Loucy (cell line): ENCODE measurements around the gene SUMO2.

Experiments used
- H2AFZ ChIP-seq: fragments of 200-600 bp; sonication (generic); 2 replicates; pipeline ENCODE4 v1.6.0; 2016; ENCODE audit warnings: antibody characterized with exemption, mild to moderate bottlenecking, low read length, moderate library complexity
- H3F3A ChIP-seq: fragments of 200-600 bp; 2 replicates; pipeline ENCODE4 v1.6.0; 2016; ENCODE audit warnings: antibody characterized with exemption, low read depth, mild to moderate bottlenecking
- H3K27me3 ChIP-seq: fragments of 200-600 bp; sonication (generic); 2 replicates; pipeline ENCODE4 v1.6.1; 2014; ENCODE audit warnings: low read length, mild to moderate bottlenecking; ENCODE audit not compliant: insufficient read depth, poor library complexity, severe bottlenecking
- H3K36me3 ChIP-seq: fragments of 200-600 bp; sonication (generic); 2 replicates; pipeline ENCODE4 v1.6.1; 2016; ENCODE audit warnings: low read length; ENCODE audit not compliant: insufficient read depth
- H3K4me1 ChIP-seq: fragments of 200-600 bp; sonication (generic); 2 replicates; pipeline ENCODE4 v1.5.1; 2014; ENCODE audit warnings: low read length, mild to moderate bottlenecking; ENCODE audit not compliant: insufficient read depth, poor library complexity, severe bottlenecking
- H3K4me2 ChIP-seq: fragments of 200-600 bp; sonication (generic); 2 replicates; pipeline ENCODE4 v1.6.0; 2014; ENCODE audit warnings: antibody characterized with exemption, low read length, low read depth, mild to moderate bottlenecking; ENCODE audit not compliant: poor library complexity, severe bottlenecking
- H3K4me3 ChIP-seq: fragments of 200-600 bp; sonication (generic); 2 replicates; pipeline ENCODE4 v1.5.1; 2014; ENCODE audit warnings: low read length, mild to moderate bottlenecking, mixed read lengths; ENCODE audit not compliant: poor library complexity, severe bottlenecking
- H3K79me2 ChIP-seq: fragments of 200-600 bp; sonication (generic); 2 replicates; pipeline ENCODE4 v1.6.1; 2014; ENCODE audit warnings: low read length; ENCODE audit not compliant: insufficient read depth
- H3K9ac ChIP-seq: fragments of 200-600 bp; sonication (generic); 2 replicates; pipeline ENCODE4 v1.6.0; 2014; ENCODE audit warnings: mild to moderate bottlenecking, low read depth, low read length, moderate library complexity; ENCODE audit not compliant: poor library complexity, severe bottlenecking
- H3K9me2 ChIP-seq: fragments of 200-600 bp; sonication (generic); replicated peaks from 2 replicates; pipeline ENCODE4 v1.6.1; 2016; ENCODE audit warnings: low read depth, low read length, mixed read lengths
- H3K9me3 ChIP-seq: fragments of 200-600 bp; sonication (generic); 2 replicates; pipeline ENCODE4 v1.6.1; 2014; ENCODE audit warnings: mild to moderate bottlenecking, antibody characterized with exemption, low read length, low read depth; ENCODE audit not compliant: insufficient read depth
- H4K20me1 ChIP-seq: fragments of 200-600 bp; sonication (generic); 2 replicates; pipeline ENCODE4 v1.6.0; 2014; ENCODE audit warnings: antibody characterized with exemption, low read length, mild to moderate bottlenecking; ENCODE audit not compliant: insufficient read depth, poor library complexity, severe bottlenecking
- EZH2phosphoT487 ChIP-seq: fragments of 200-600 bp; IDR thresholded peaks from 2 replicates; pipeline ENCODE4 v1.6.1; 2018; ENCODE audit warnings: antibody characterized with exemption, mild to moderate bottlenecking, moderate library complexity, borderline replicate concordance
- TF ChIP-seq, protein P1 (sequence below): fragments of 200-600 bp; sonication (generic); conservative IDR thresholded peaks from 2 replicates; pipeline ENCODE4 v1.5.1; 2014; ENCODE audit warnings: mild to moderate bottlenecking, antibody characterized with exemption, low read length

The SUMO2 gene

DNA sequence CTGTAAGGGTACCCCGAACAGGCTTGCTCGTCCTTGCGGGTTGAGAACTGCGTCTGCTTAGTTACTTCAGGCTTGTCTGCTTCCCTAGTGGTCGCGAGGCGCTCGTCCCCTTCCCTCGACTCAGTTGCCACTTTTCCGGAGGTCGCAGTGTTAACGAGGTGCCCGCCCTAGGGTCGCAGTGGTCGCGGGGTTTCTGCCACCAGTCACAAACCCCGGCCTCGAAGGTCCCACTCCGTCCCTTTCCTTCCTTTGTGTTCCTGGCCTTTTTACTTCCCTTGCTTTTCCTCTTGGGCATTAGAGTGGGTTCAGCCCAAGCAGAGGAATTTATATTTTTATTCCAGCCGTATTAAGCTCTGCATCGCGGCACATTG is 23.0 kb upstream of the SUMO2 start:
- Histone ChIP-seq H3K27me3 (no peaks in the 10 kb centered on the region), H2AFZ (peak overlapping the region; percentile 99), H3K9me3 (no peaks in the 10 kb centered on the region), H3K9ac (peak overlapping the region; percentile 96), H4K20me1 (peaks cover 15% of the 10 kb centered on the region), H3K9me2 (no peaks in the 10 kb centered on the region), H3K4me3 (peak overlapping the region; percentile 89), H3K4me1 (peaks cover 23% of the 10 kb centered on the region), H3K36me3 (peaks cover 11% of the 10 kb centered on the region; the same call in 1 of the 2 replicates), H3K4me2 (peak overlapping the region; percentile 93), H3K79me2 (peaks cover 61% of the 10 kb centered on the region), H3F3A (no peaks in the 10 kb centered on the region)
- TF ChIP-seq EZH2phosphoT487: no peak
- TF ChIP-seq, protein P1, sequence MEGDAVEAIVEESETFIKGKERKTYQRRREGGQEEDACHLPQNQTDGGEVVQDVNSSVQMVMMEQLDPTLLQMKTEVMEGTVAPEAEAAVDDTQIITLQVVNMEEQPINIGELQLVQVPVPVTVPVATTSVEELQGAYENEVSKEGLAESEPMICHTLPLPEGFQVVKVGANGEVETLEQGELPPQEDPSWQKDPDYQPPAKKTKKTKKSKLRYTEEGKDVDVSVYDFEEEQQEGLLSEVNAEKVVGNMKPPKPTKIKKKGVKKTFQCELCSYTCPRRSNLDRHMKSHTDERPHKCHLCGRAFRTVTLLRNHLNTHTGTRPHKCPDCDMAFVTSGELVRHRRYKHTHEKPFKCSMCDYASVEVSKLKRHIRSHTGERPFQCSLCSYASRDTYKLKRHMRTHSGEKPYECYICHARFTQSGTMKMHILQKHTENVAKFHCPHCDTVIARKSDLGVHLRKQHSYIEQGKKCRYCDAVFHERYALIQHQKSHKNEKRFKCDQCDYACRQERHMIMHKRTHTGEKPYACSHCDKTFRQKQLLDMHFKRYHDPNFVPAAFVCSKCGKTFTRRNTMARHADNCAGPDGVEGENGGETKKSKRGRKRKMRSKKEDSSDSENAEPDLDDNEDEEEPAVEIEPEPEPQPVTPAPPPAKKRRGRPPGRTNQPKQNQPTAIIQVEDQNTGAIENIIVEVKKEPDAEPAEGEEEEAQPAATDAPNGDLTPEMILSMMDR: no peak

DNA sequence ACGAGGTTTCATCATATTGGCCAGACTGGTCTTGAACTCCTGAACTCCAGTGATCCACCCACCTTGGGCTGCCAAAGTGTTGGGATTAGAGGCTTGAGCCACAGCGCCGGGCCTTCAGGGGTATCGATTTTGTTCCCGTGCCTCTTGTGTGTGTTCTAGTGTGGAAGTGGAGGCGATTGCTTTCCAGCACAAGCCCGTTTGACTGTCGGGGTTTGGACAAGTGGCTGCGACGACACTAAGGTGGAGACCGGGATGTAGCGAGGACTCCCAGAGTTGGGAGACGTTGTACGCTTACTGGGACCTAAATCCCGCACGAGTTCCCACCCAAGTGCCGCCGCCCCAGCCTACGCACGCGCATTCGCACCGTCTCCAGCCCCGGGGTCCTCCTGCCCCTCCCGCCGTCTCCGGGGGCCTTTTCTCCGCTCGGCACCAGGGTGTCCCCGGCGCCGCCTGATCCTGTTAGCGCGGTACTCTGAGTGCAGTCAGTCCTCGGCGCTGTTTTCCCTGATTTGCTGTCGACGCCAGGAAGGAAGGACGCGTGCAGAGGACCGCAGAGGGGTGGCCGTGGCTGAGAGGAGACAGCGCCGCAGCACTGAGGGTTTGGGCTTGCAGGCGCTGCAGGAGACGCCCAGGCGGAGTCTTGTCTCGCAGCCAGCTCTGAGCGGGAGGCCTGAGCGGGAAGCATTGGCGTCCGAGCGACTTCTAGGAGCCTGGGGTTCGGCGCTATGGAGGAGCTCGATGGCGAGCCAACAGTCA is 22.5 kb upstream of the SUMO2 start, which contains the start of gene NUP85:
Gene NUP85, plus strand, starts transcription at position 643 of the 756 bp plus-strand sequence. Its CDS starts 83 bp downstream, at position 726.
- H3K4me3 ChIP-seq: peak within 1 kb of the TSS; percentile 89
- H2AFZ ChIP-seq: peak within 1 kb of the TSS; percentile 99
- peak within 1 kb of the TSS; percentile 96 for H3K9ac ChIP-seq
- H3K9me2 ChIP-seq: no peaks in the 10 kb centered on the region
- TF ChIP-seq, protein P1: no peak
- no peak for TF ChIP-seq EZH2phosphoT487
- peaks cover 58% of the 10 kb centered on the region for H3K79me2 ChIP-seq
- no peaks in the 10 kb centered on the region for H3F3A ChIP-seq
- peaks cover 7% of the 10 kb centered on the region; the same call in 1 of the 2 replicates for H3K36me3 ChIP-seq
- H3K4me1 ChIP-seq: peaks cover 23% of the 10 kb centered on the region
- H3K9me3 ChIP-seq: no peaks in the 10 kb centered on the region
- H4K20me1 ChIP-seq: peaks cover 15% of the 10 kb centered on the region
- H3K27me3 ChIP-seq: no peaks in the 10 kb centered on the region
- peak within 1 kb of the TSS; percentile 93 for H3K4me2 ChIP-seq

DNA sequence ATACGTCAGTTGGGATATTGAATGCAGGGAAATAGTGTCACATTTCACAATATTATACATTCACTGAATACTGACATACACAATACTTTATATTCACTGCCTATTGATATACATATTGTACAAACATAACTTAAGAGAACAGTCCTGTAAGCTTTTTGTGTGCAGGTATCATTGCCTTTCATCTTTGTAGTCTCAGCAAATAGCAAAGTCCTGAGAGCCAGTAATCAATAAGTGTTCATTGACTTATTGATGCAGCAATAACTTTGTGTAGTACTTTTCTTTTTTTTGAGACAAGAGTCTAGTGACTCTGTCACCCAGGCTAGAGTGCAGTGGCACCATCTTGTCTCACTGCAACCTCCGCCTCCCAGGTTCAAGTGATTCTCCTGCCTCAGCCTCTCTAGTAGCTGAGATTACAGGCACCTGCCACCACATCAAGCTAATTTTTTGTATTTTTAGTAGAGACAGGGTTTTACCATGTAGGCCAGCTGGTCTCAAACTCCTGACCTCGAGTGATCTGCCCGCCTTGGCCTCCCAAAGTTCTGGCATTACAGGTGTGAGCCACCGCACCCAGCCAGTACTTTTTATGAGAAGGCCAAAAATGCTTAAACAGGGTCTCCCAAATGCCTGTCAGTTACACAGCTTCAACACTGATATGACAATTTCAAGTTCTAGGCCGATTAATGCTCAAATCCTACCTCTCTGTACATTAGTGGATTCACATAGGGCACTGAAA is 17.3 kb upstream of the SUMO2 start:
- H3K9ac ChIP-seq: no peak overlapping the region
- no peaks in the 10 kb centered on the region for H3F3A ChIP-seq
- H3K79me2 ChIP-seq: peaks cover 9% of the 10 kb centered on the region
- no peaks in the 10 kb centered on the region for H3K9me3 ChIP-seq
- H3K27me3 ChIP-seq: no peaks in the 10 kb centered on the region
- no peak overlapping the region for H3K4me3 ChIP-seq
- H3K4me1 ChIP-seq: peaks cover 9% of the 10 kb centered on the region
- H2AFZ ChIP-seq: no peak overlapping the region
- no peak overlapping the region for H3K4me2 ChIP-seq
- H3K36me3 ChIP-seq: no peaks in the 10 kb centered on the region
- H4K20me1 ChIP-seq: no peaks in the 10 kb centered on the region
- H3K9me2 ChIP-seq: no peaks in the 10 kb centered on the region
- TF ChIP-seq EZH2phosphoT487: no peak
- TF ChIP-seq, protein P1: no peak
